HG02970 (cell line): ENCODE measurements around the gene CTNNA1.
"Not testable (repeated sequence)": the region's sequence is repeated elsewhere in the genome, so short reads cannot be mapped to it uniquely, and the experiment has no call there.

ENCODE experiments used
- ATAC-seq: cut with Tn5 transposase; IDR thresholded peaks from one replicate; pipeline ENCODE4 v1.9.1; 2021; ENCODE audit warnings: mild to moderate bottlenecking, moderate library complexity, moderate number of reproducible peaks; ENCODE audit not compliant: unreplicated experiment, low FRiP score

Gene CTNNA1

GRCh38 chr5:138921362-138921761 is 168.1 kb downstream of the CTNNA1 start:
- ATAC-seq = not testable (repeated sequence)

DNA sequence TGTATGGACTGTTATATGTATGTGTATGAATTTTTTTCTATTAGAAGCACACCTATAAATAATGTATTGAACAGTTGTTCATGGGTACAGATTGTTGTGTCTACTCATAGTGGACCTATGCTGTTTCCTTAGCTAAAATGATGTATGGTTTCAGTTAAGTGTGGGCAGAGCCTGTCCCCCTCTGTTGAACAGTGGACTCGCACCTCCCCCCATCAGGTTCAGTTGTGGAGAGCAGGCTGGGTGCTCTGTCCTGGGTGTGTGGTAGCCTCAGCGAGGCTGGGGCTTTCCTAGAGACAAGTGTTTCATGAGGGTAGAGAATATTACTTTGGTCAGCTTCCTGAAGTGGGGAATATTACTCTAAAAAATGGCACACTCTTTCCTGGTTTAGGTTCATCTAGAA is 169.3 kb downstream of the CTNNA1 start:
- no peak for ATAC-seq

- ATAC-seq = no peak
Observed at GRCh38 chr5:138925090-138925635, 171.9 kb downstream of the CTNNA1 start.

- ATAC-seq = no peak
Observed at GRCh38 chr5:138926257-138926656, 173.0 kb downstream of the CTNNA1 start.

DNA sequence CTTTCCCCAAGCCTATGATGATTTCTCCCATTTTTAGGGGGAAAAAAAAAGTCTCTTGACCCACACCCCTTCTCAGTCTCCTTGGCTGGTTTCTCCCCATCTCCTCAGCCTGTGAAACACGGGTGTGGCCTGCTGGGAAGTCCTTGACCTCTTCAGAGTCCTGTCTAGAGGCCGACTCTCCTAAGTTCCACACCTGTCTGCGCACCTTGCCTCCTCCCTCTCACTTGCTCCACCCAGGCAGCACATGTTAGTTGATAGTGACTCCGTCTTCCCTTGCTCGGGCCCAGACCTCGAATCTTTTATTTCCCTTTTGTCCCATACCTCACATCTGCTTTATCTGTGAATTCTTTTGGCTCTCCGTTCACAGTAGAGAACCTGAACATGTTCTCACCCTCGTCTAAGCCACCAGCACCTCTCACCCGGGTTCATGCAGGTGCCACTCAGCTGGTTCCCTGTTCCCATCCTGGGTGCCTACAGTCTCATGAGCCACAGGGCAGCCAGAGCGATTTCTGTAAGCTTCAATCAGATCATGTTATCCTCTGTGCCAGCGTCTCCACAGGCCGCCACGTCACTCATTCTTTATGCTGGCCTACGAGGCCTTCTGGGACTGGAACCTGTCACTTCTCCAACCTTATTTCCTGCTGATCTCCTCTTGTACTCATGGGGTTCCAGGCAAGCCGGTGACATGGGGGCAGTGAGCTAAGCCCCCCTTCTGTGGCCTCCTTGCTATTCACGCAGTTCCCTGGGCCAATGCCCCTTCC is 173.6 kb downstream of the CTNNA1 start:
- no peak for ATAC-seq

- ATAC-seq = no peak
Observed at GRCh38 chr5:138927544-138927943, 174.3 kb downstream of the CTNNA1 start.

- ATAC-seq = no peak
Observed at GRCh38 chr5:138927979-138928378, 174.8 kb downstream of the CTNNA1 start.

DNA sequence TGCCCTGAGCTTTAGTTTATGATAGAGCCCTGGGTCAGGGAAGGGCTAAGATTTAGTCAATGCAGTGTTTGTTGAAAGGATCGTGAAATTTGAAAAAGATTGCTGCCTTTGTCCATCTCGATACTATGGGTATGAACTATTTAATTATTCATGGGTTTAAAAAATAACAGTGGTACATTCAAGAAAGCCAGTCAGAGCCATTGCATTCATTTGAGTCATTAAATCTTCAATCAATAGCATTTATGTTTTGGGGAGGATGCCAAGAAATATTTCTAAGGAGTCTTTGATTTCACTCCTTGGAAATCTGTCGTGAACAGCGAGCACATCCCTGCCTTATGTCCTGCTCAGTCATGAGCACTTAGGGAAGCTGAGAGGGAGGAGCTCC is 176.3 kb downstream of the CTNNA1 start:
- no peak for ATAC-seq

DNA sequence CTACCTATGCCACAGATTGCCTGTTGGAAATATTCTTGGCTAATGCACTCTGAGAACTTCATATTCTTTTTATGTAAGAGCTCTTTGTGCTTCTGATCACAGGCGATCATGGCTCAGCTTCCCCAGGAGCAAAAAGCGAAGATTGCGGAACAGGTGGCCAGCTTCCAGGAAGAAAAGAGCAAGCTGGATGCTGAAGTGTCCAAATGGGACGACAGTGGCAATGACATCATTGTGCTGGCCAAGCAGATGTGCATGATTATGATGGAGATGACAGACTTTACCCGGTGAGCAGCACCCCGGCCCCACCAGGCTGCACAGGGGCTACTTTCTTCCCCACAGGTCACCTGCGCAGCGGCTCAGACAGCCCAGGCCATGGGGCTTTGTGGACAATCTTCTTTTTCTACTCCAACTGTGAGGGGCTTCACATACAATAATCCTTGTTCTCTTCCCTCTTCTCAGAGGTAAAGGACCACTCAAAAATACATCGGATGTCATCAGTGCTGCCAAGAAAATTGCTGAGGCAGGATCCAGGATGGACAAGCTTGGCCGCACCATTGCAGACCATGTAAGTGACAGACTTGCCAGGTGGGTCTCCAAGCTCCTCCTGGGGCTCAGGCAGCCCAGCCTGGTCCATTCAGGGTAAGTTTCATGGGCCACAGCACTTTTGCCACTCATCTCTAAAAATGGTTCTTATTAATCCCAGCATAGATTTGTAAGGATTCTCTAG is 177.3 kb downstream of the CTNNA1 start:
- ATAC-seq = no peak

- ATAC-seq = no peak
Observed at GRCh38 chr5:138932171-138932810, 179.1 kb downstream of the CTNNA1 start.

- no peak for ATAC-seq
Observed at GRCh38 chr5:138933522-138934290, 180.5 kb downstream of the CTNNA1 start.

- no peak for ATAC-seq
Observed at GRCh38 chr5:138934971-138935370, 181.7 kb downstream of the CTNNA1 start.

GRCh38 chr5:138935466-138935865 is 182.2 kb downstream of the CTNNA1 start:
- ATAC-seq = no peak

DNA sequence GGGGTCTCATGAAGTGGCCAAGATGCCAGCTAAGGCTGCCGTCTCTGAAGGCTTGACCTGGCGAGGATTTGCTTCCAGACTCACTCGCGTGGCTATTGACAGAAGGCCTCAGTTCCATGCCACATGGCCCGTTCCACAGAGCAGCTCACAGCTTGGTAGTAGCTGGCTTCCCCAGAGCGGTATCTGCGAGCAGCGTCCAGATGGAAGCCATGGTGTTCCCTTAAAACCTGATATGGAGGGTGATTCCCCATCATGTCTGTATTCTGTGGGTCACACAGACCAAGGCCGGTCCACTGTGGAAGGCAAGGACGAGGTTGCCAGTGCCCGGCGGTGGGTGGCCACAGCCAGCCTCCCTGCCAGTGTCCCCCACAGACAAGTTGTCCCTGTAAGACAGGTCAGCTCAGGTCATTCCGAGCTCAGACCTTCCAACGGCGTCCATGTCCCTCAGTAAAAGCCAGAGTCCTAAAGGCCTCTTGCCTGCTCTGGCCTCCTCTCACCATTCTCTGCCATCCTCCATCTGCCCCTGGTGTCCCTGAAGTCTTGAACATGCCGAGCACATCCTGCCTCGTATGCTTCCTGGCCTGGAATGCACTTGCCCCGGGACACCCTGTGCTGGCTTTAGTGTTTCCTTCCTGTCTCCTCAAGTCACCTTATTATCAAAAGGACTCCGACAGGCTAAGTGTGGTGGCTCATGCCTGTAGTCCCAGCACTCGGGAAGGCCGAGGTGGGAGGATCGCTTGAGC is 183.2 kb downstream of the CTNNA1 start:
- no peak for ATAC-seq

GRCh38 chr5:138936968-138937345 is 183.7 kb downstream of the CTNNA1 start:
- ATAC-seq = no peak

DNA sequence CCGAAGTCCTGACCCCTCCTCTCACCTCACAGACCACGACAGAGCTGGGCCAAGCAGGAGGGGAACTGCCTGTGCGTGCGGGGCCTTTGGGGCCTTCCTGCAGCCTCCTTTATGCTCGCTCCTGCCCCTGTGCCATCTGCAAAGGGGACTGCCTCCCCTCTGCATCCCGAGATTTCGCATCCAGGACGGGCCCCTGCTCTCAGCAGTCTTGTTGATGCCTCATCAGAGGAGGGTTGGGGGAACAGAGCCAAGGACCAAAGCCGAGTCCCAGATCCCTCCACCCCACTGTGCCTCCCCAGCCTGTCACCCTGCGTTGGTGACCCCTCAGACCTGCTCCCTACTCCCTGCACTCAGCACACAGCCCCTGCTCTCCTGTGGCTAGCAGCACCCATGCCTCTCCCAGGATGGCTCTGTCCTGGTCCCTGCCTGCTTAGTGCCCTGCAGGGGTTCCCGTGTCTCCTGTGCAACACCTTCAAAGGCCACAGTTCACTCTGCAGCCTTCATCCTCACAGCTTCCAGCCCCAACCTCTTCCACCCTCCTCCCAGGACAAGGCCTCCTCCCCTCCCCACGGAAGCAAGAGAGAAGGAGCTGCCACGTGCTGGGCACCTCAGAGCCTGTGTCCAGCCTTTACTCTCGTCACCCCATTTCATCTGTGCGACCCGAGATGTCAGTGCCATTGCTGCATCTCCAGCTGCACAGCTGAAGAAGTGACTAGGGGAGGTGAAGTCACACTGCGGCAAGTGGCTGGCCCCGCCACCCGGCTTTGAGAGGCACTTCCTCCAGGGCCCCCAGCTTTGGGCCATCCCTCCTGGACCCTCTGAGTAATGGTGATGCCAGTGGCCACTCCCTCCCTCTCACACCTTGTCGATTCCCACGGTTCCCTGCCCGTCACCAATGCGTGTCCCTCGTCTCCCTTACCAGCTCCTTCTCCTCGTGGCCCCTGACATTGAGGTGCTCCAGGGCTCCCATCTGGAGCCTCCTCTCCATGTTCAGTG is 184.5 kb downstream of the CTNNA1 start:
- ATAC-seq = no peak

GRCh38 chr5:138938526-138938925 is 185.3 kb downstream of the CTNNA1 start:
- ATAC-seq = no peak

DNA sequence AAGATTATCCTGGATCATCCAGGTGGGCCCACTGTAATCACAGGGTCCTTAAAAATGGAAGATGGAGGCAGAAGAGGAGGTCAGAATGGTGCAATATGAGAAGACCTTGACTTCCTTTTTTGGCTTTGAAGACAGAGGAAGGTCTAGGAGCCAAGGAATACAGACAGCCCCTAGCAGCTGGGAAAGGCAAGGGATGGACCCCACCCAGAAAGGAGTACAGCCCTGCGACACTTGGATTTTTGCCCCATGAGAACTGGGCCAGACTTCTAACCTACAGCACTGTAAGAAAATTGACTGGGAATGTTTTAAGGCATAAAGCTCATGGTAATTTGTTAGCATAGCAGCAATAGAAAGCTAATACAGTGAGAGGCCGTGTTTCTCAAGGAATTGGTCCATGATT is 188.8 kb downstream of the CTNNA1 start:
- ATAC-seq = no peak

DNA sequence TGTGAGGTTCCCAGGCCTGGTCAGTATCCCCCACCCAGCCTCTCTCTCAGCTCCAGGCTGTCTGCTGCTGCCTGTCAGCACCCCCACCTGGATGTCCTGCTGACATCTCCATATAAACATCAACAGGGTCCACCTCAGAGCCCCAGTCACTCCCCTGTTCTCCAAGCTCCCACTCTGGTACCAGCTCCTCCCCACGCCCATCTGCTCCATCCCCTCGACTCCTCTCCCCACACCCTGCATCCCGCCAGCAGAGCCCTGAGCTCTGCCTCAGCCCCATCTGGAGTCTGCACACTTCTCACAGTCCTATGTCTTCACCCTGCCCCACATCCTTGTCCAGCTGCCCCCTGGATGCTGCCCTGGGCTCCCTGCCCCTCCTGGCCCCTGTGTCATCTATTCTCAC is 189.6 kb downstream of the CTNNA1 start:
- ATAC-seq = no peak
